Activated T-cell treated with anti-CD3 and anti-CD28 coated beads for 48 hours (primary cell): Measurements from ENCODE around the gene ZNRD2.

Experiments
- DNase-seq: peaks from one replicate; pipeline ENCODE4 v3.0.0-alpha.2; 2020; ENCODE audit warnings: low read depth

Gene ZNRD2

GRCh38 chr11:65538232-65538914, 31.9 kb upstream of the ZNRD2 start:
- DNase-seq, result no peak

DNA sequence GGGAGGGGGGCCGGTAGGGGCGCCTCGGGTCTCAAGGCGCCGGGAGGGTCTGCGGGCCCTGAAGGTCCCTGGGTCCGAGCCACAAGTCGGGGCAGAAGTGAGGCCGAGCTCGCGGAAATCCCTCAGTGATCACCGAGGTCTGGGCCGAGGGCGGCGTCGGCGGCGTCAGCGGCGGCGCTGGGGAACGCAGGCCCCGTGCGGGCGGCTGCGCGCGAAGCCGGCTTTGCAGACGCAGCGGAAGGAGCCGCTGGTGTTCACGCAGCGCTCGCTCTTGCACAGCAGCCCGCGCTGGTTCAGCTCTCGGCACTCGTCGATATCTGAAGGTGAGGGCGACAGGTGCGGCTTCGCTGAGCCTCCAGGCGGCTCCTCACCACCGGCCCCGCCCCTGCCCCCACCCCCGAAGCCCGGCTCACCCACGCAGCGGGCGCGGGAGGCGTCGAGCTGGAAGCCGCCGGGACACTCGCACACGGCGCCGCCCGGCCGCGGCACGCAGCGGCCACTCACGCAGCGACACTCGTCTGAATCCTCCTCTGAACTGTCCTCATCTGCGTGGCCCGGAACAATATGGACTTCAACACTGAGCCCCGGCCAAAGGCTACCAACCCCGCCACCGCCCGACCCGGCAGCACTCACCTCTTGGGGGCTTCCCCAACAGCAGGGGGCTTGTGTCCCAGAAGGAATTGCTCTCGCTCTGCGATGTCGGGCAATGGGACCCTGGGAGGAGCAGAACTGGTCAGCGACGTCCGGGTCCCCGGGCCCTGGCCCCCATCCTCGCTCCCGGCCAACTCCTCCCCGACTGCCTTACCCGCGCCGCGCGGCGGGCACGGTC, 31.1 kb upstream of the ZNRD2 start:
- no peak for DNase-seq

DNA sequence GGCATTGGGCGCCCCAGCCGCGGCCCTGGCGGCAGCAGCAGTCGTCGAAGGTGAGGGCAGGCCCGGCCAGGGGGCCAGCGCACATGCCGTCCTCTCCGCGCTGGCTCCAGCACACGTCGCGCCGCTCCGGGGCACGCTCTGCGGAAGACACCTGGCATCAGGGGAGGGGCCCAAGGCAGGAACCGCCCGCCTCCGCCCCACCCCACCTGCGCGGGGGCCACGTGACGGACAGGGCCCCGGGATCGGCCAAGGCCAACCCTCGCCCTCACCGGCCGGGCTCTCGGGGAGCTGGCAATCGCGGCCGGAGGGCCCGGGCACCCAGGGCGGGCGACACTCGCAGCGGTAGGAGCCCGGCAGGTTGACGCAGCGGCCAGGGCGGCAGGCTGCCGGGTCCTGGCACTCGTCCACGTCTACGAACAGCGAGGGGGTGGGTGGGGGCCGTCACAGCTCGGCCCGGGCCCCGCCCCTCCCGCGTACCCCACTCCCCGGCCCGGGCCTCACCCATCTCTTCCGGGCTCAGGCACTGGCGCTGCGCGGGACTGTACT, 30.5 kb upstream of the ZNRD2 start:
- no peak for DNase-seq

DNA sequence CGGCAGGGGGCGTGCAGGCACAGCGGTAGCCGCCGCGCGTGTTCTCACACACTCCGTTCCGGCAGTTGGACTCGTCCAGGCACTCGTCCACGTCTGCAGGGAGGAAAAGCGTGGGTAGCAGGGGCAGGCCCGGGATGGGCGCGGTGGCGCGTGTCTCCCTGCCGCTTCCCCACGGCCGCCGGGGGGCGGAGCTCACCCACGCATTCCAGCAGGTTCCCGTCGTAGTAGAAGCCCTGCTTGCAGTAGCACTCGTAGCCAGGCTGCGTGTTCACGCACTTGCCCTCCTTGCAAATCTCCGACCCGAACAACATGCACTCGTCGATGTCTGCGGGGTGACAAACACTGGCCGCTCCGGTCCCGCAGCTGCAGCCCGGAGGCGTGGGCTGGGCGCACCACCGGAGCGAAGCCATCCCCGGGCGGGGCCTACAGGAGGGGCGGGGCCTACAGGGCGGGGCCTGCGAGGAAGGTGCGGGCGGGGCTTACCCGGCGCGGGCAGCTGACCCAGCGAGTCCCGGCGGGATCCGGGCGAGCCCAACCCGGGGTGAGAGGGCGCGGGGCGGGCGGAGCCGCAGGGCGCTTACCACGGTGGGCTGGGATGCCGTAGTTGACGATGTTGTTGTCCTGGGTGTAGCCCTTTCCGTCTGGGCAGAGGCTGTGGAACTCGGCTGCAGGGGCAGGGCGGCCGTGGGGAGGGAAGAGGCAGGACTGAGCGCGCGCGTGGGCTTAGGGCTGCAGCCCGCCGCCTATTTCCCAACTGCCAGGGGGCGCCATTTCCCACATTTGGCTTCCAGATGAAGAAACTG, 29.8 kb upstream of the ZNRD2 start:
- peak; percentile 91 for DNase-seq

GRCh38 chr11:65541093-65541982, 28.9 kb upstream of the ZNRD2 start:
- no peak for DNase-seq

DNA sequence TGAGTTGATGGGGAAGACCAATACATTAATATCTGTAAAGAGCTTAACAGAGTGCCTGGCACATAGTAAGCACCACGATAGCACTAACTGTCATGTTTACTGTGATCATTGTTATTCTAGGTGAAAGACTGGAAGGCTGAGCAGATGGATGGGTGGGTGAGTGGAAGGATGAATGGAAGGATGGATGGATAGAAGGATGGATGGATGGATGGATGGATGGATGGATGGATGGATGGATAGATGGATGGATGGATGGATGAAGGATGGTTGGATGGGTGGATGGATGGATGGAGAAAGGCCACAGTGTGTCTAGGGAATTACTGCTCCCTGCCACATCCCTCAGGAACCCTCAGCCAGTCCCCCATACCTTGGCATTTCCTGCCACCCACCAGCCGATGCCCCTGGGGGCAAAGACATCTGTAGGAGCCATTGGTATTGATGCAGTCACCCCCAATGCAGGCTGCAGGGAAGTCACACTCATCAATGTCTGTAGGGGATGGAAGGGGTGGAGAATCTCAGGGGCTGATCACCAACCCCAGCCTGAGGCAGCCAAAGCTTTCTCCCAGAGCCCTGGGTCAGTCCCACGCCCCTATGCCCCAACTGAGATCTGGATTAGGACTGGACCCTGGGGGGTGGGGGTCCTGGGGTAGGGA, 27.4 kb upstream of the ZNRD2 start:
- no peak for DNase-seq

DNA sequence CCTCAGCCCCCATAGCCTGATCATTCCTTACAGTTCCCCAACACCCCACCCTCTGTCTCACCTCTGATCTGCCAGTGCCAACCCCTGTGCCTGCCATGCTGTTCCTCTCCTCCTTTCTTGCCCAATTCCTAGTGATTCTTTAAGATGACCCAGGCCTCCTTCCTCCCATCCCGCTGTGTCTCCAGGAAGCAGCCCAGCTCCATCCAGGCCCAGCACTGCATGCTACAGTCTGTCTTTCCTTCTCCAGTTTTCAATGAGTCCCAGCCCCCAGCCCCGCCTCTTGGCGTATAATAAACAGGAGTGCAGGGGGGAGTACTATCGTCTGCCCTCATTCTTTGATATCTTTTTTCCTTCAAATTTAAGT, 24.4 kb upstream of the ZNRD2 start:
- DNase-seq, result no peak

DNA sequence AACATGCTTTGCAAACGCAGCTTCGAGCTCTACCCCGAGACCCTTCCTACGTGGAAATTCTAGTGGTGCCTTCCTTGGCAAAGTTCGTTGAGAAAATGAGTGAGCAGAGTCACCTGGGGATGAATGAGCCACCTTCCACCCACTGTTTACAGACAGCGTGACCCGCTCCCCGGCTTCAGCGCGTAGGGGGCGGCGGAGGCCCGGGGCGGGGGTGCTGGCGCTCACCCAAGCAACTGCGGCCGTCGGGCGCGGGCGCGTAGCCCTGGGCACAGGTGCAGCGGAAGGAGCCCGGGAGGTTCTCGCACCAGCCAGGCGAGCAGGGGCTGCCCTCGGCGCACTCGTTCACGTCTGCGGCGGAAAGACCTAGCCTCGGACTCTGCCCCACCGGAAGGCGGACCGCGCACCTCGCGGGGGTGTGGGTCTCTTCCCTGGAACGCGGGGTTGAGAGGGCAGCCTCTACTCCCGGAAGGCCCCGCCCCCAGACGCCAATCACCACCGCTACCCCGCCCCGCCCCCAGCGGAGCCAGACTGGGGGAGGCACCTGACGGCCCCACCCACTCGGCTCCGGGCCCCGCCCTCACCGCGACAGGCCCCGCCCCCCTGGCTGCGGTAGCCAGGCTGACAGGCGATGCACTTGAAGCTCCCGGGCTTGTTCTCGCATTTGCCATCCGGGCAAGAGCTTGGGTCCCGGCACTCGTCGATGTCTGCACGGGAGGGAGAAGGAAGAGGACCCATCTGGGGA, 23.9 kb upstream of the ZNRD2 start:
- DNase-seq, result peak; percentile 99

DNA sequence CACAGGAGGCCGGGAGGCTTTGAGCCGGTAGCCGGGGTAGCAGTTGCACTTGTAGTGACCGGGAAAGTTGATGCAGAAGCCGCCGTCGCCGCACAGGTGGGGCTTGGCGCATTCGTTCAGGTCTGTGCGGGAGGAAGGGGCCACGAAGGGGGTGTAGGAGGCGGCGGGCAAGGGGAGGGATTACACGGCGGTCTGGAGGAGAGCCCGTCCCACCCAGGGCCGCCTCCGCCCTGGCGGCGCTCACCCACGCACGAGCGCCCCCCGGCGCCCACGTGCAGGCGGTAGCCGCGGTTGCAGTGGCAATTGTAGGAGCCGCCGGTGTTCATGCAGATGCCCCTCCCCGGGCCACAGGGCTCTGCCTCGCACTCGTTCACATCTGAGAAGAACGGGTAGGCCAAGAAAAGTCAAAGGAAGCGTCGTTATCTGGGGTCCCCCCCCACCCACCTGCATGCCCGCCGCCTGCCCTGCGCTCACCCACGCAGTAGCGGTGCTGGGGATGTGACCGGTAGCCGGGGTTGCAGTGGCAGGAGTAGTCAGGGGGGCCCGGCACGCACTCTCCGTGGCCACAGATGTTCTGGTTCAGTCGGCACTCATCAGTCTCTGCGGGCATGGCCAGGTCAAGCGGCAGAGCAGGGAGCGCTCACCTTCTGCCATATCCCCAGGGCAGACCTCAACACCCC, 22.7 kb upstream of the ZNRD2 start:
- no peak for DNase-seq

GRCh38 chr11:65548395-65548794, 21.9 kb upstream of the ZNRD2 start:
- no peak for DNase-seq

DNA sequence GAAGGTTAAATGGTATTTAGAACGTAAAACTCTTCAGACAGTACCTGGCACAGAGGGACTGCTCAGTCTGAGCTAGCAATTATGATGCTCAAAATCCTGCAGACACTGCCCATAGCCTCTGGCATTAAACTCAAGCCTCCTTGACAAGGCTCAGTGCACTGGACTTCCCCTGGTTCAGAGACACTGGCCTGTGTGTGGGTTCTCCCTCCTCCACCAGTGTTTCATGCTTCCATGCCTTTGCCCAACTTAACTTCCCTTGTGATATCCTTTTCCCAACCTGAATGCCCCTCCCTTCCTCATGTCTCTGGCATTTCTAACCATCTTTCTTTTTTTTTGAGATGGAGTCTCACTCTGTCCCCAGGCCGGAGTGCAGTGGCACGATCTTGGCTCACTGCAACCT, 21.2 kb upstream of the ZNRD2 start:
- no peak for DNase-seq

GRCh38 chr11:65551572-65552387, 18.5 kb upstream of the ZNRD2 start:
- DNase-seq, result no peak

DNA sequence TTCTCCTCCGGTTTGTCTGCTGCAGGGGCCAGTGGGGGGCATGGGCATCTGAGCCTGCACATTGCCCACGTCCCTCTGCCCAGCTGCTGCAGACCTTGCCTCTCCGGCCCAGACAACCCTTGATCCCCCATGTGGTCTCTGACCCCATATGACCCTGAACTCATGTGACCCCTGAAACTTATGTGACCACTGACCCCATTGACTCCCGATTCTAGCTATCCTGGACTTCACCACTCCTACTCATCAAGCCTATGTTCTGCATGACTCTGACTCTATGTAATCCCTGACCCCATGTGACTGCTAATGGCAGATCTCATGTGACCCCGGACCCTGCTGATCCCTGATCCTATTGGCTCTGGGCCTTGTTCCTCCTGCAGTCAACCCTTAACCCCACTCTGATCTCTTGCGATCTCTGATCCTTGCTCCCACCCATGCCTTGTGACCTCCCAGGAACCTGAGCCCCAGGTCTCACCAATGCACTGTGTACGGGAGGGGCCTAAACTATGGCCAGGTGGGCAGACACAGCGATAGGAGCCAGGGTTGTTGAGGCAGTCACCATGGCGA, 17.8 kb upstream of the ZNRD2 start:
- no peak for DNase-seq

DNA sequence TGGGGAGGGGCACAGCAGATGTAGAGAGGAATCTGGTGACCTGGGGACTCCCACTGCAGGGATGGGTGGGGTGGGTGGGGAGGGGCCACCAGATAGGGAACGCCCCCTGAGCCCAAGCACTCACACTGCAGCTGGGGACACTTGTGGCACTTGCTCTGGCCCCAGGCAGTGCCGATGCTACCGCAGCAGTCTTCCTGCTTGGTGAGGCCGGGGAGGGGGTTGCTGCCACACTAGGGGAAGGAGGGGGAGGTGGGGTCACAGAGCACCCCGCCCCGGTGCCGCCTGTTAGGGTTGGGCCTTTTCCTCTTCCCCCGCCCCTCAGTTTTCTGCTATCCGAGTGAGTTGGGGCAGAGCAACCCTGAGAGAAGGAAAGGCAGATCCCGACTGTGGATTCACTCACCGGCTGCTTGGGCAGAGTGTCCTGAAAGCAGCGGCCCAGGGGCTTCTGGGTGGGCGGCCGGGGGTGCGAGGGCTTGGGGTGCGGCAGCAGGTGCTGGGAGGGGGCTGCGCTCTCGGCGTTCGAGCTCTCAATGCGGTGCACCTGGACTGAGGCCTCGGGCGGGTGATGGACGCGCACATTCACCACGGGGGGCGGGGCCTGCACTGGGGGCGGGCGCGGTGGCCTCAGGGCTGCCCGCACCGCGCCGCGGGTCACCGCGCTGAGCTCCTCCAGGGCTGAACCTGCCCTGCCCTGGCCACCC, 16.8 kb upstream of the ZNRD2 start:
- no peak for DNase-seq

GRCh38 chr11:65554057-65554818, 16.0 kb upstream of the ZNRD2 start:
- no peak for DNase-seq

GRCh38 chr11:65554842-65555430, 15.3 kb upstream of the ZNRD2 start:
- no peak for DNase-seq
